Bronchus fibroblast of lung (primary cell): ENCODE measurements around the gene NDUFB10. TPM values are rescaled to one million over a fixed set of nuclear protein-coding genes. Genes with fewer than 3 reads are reported as not detected.

ENCODE experiments used
- total RNA-seq: library from RNA; depleted of rRNA; stranded (reverse); fragments of >200 nt; gene quantifications from 2 replicates; pipeline ENCODE4 v1.2.3, GENCODE V29; 2015

NDUFB10 gene
- total RNA-seq = 323 and 367 TPM in 2 replicates

GRCh38 chr16:1959269-1960039, at the start of gene NDUFB10:
TSS of gene NDUFB10 (plus strand) at chr16:1959538. CDS start at chr16:1959625, 87 bp downstream.

GRCh38 chr16:1918351-1919326, 40.7 kb upstream of the NDUFB10 start, which contains the start of gene HS3ST6:
TSS of gene HS3ST6 (minus strand) at chr16:1918415. CDS start at chr16:1918323, 92 bp downstream.

DNA sequence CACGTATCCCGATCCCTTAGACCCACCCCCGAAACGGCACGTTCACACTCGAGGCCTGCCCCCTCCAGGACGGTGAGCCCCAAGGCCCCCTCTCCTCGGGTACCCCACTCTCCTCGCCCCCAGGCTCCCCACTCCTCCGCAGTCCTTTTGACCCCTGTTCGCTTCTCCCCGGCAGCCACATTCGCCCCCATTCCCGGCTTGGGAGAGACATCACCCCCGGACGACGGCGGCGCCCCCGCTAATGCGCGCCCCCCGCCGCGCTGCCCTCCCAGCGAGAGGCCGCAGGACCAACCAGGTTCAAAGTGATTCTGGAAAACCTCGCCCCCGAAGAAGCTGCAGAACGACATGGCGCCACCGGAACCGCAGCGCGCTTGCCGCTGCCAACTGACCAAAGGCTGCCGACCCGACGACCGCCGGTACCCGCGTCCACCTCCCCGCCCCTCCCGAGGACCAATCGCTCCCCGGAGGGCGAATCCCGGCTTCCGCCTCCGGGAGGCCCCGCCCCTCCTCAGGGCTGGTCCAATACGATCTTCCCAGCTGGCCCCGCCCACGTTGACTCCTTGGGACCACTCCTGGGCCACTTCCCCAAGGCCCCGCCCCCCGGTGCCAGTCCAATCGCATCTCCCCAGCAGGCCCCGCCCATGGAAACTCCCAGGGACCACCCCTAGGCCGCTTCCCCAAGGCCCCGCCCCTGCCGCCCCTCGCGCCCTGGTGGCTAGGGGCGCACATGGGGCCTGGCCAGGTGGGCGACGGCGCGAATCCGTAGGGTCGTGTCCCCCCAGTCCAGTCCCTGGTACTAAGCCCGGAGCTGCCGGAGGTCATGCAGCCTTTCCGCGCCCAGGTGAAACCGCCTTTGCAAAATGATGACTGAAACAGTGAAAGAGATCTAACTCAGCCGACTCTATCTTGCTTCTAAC, 16.3 kb upstream of the NDUFB10 start, which contains the start of gene MSRB1:
Gene MSRB1 (minus strand): TSS at position 390 of the 917 bp plus-strand sequence. CDS start 43 bp downstream, at position 347.

GRCh38 chr16:1964506-1965395, 5.4 kb downstream of the NDUFB10 start, which contains the start of gene RPS2:
TSS of gene RPS2 (minus strand) at chr16:1964826. CDS start at chr16:1964625, 201 bp downstream.

GRCh38 chr16:1966460-1966859, 7.1 kb downstream of the NDUFB10 start, which contains the start of gene RNF151:
TSS of gene RNF151 (plus strand) at chr16:1966856. CDS start at chr16:1966882, 26 bp downstream.

GRCh38 chr16:1971796-1972489, 12.6 kb downstream of the NDUFB10 start, which contains the start of gene TBL3:
TSS of gene TBL3 (plus strand) at chr16:1972053. CDS start at chr16:1972165, 112 bp downstream.

DNA sequence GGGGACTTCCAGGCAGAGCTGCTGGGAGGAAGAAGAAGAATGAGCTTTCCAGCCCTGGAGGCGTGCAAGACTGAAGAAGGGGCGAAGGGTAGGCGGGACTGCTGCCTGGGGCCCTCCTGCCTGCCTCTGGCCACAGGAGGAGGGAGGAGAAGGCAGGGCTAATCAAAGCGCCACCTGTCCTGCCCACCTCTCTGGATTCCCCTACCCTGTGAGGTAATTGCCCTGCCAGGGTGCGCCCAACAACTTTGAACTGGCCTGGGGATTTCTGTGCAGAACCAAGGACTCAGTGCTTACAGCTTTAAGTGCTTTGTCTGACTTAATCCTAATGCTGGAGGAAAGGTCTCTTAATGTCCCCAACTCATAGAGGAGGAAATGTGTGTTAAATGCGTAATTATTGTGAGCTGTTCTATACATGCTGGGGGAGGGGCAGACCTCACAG, 22.1 kb downstream of the NDUFB10 start, which contains the start of gene NOXO1:
Gene NOXO1 (minus strand): TSS at position 72 of the 439 bp plus-strand sequence. CDS start 290 bp downstream, outside the sequence.

DNA sequence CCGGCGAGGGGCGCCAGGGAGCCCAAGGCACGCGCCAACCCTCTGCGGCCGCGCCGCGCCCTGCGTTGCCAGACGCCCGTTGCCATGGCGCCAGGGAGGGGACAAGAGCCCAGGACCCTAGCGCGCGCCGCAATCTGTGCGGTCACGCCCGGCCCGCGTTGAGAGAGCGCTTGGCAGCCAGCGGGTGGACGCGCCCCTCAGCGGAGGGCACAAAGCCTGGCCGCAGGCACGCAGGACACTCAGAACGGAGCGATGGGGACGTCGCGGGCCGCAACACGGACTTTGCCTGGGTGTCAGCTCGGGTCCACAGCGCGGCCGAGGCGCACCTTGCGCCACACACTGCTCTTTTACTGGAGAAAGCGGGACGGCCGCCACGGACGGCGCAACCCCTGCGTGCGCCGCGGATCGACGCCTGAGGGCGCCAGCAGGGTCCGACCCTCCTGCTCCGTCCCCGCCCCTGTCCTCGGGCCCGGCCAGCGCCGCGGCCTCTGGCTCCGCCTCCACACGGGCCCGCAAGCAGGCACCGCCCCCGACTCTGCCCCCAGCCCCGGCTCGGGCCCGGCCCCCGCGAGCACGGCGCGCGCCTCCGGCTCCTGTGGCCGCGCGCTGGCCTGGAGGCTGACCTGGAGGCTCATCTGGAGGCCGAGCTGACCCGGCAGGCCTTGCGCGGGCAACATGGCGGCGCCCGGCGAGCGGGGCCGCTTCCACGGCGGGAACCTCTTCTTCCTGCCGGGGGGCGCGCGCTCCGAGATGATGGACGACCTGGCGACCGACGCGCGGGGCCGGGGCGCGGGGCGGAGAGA, 24.4 kb downstream of the NDUFB10 start, which contains the start of gene GFER:
Gene GFER (plus strand): TSS at position 650 of the 803 bp plus-strand sequence. CDS start 26 bp downstream, at position 676.

DNA sequence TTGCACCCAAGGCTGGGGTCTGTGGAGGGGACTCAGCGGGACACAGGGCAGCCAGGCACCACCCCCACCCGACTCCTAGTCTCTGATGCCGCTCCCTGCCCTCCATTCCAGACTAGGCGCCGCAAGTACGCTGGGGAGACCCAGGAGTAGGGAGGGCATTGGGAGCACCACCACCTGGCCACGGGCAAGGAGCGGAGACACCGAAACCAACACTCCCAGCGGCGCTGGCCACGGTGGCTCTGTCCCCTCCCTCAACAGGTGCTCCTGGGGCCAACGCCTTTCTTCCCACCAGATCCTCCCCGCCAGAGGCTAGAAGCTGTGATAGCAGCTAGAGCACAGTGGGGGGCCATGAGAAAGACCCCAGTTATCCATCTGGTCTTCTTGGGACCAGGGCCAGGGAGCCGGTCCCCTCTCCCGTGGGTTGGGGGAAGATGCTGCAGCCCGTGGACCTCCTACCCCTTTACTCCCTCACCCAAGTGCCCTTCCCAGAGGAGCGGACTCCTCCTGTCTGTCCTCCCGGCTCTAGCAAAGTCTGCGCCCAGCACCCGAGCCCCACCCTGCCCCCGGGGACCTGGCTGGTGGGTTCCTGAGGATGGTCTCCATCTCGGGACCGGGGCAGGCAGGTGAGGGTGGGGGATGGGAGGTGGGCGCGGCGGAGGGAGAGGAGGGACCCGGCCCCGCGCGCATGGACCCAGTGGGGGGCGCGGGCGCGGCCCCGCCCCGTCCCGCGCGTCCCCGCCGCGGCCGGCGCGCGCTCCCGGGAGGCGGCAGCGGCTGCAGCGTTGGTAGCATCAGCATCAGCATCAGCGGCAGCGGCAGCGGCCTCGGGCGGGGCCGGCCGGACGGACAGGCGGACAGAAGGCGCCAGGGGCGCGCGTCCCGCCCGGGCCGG, 30.1 kb downstream of the NDUFB10 start, which contains the start of gene SYNGR3:
Gene SYNGR3 (plus strand): TSS at position 762 of the 892 bp plus-strand sequence. CDS start 133 bp downstream, outside the sequence.

GRCh38 chr16:2009791-2010510, 50.6 kb downstream of the NDUFB10 start, which contains the start of gene ZNF598:
TSS of gene ZNF598 (minus strand) at chr16:2009821.

Other genes with a start within 250 kb of the NDUFB10 start
- gene NME3, start 188.0 kb upstream of the NDUFB10 start, total RNA-seq = 73.6 and 90.8 TPM in 2 replicates
- 2.4 and 2.5 TPM in 2 replicates for gene EME2, start 186.7 kb upstream of the NDUFB10 start, total RNA-seq
- gene MRPS34, start 186.4 kb upstream of the NDUFB10 start, total RNA-seq = 155 TPM in 2 replicates
- 31.8 and 35.5 TPM in 2 replicates for gene SPSB3, start 177.0 kb upstream of the NDUFB10 start, total RNA-seq
- gene NUBP2, start 176.6 kb upstream of the NDUFB10 start, total RNA-seq = 111 and 116 TPM in 2 replicates
- gene IGFALS, start 165.8 kb upstream of the NDUFB10 start, total RNA-seq = 0.30 TPM in 1 of 2 replicates, not detected in the other
- 62.4 and 71.3 TPM in 2 replicates for gene HAGH, start 132.7 kb upstream of the NDUFB10 start, total RNA-seq
- 33.6 and 52.6 TPM in 2 replicates for gene FAHD1, start 132.3 kb upstream of the NDUFB10 start, total RNA-seq
- 0.30 TPM in 1 of 2 replicates, not detected in the other for gene MEIOB, start 87.4 kb upstream of the NDUFB10 start, total RNA-seq
- not detected in 2 replicates for gene HS3ST6, start 41.1 kb upstream of the NDUFB10 start, total RNA-seq
- 9.8 and 12.0 TPM in 2 replicates for gene MSRB1, start 16.3 kb upstream of the NDUFB10 start, total RNA-seq
- not detected in 2 replicates for gene RPL3L, start 4.8 kb upstream of the NDUFB10 start, total RNA-seq
- gene RPS2, start 5.3 kb downstream of the NDUFB10 start, total RNA-seq = 4,271 and 4,630 TPM in 2 replicates
- not detected in 2 replicates for gene RNF151, start 7.3 kb downstream of the NDUFB10 start, total RNA-seq
- 94.1 and 97.0 TPM in 2 replicates for gene TBL3, start 12.5 kb downstream of the NDUFB10 start, total RNA-seq
- not detected in 2 replicates for gene NOXO1, start 21.9 kb downstream of the NDUFB10 start, total RNA-seq
- gene GFER, start 24.7 kb downstream of the NDUFB10 start, total RNA-seq = 21.1 and 43.7 TPM in 2 replicates
- gene SYNGR3, start 30.4 kb downstream of the NDUFB10 start, total RNA-seq = 4.2 and 8.4 TPM in 2 replicates
- gene ZNF598, start 50.3 kb downstream of the NDUFB10 start, total RNA-seq = 44.0 and 45.6 TPM in 2 replicates
- 1.6 and 1.8 TPM in 2 replicates for gene NPW, start 60.2 kb downstream of the NDUFB10 start, total RNA-seq
- 47.4 and 58.7 TPM in 2 replicates for gene NHERF2, start 67.4 kb downstream of the NDUFB10 start, total RNA-seq
- gene NTHL1, start 88.3 kb downstream of the NDUFB10 start, total RNA-seq = 49.2 and 53.0 TPM in 2 replicates
- 36.0 and 55.9 TPM in 2 replicates for gene TSC2, start 88.4 kb downstream of the NDUFB10 start, total RNA-seq
- 74.8 and 88.1 TPM in 2 replicates for gene PKD1, start 176.4 kb downstream of the NDUFB10 start, total RNA-seq
- 1.5 and 3.3 TPM in 2 replicates for gene RAB26, start 189.1 kb downstream of the NDUFB10 start, total RNA-seq
- gene TRAF7, start 196.2 kb downstream of the NDUFB10 start, total RNA-seq = 54.0 and 62.0 TPM in 2 replicates
- under 0.01 TPM in 1 of 2 replicates, not detected in the other for gene CASKIN1, start 237.1 kb downstream of the NDUFB10 start, total RNA-seq
- gene MLST8, start 245.9 kb downstream of the NDUFB10 start, total RNA-seq = 80.4 and 86.6 TPM in 2 replicates